Activated T-helper 17 cell treated with anti-CD3 and anti-CD28 coated beads, Interleukin-2, amount 50 U/mL, for 72 hours (primary cell): ENCODE measurements around the gene ARG1. TPM values are rescaled to one million over a fixed set of nuclear protein-coding genes. Genes with fewer than 3 reads are reported as not detected.

ENCODE experiments used
- ATAC-seq: fragments of 150-1000 bp; cut with Tn5 transposase; replicated peaks from 2 replicates; pipeline ENCODE4 v1.10.0; 2021; ENCODE audit warnings: mild to moderate bottlenecking, moderate library complexity
- H3K27ac Mint-ChIP-seq: one replicate; pipeline ENCODE4 v1.8.0; 2022; ENCODE audit warnings: mixed read lengths
- H3K27me3 Mint-ChIP-seq: one replicate; pipeline ENCODE4 v1.8.0; 2022; ENCODE audit warnings: mixed read lengths
- H3K36me3 Mint-ChIP-seq: one replicate; pipeline ENCODE4 v1.8.0; 2022; ENCODE audit warnings: low read depth, mild to moderate bottlenecking, mixed read lengths
- H3K4me1 Mint-ChIP-seq: one replicate; pipeline ENCODE4 v1.8.0; 2022; ENCODE audit warnings: mixed read lengths
- H3K4me3 Mint-ChIP-seq: one replicate; pipeline ENCODE4 v1.8.0; 2022; ENCODE audit warnings: mild to moderate bottlenecking, mixed read lengths
- H3K9me3 Mint-ChIP-seq: one replicate; pipeline ENCODE4 v1.8.0; 2022; ENCODE audit warnings: mixed read lengths
- total RNA-seq, 2 donors: library from RNA; stranded (reverse); gene quantifications; one replicate each; pipeline ENCODE4 v1.2.3, GENCODE V29; 2022

The ARG1 gene
- total RNA-seq, 2 donors from 2014 or later = not detected

- no peaks in the 10 kb centered on the region for H3K9me3 Mint-ChIP-seq
- no peak overlapping the region for H3K4me3 Mint-ChIP-seq
- H3K4me1 Mint-ChIP-seq = no peaks in the 10 kb centered on the region
- H3K36me3 Mint-ChIP-seq = no peaks in the 10 kb centered on the region
- no peak overlapping the region for H3K27ac Mint-ChIP-seq
- ATAC-seq = no peak
- H3K27me3 Mint-ChIP-seq = no peaks in the 10 kb centered on the region
Observed at GRCh38 chr6:131561925-131562707, 10.9 kb upstream of the ARG1 start.

GRCh38 chr6:131565056-131565455 lies 8.0 kb upstream of the ARG1 start:
- no peaks in the 10 kb centered on the region for H3K27me3 Mint-ChIP-seq
- ATAC-seq = no peak
- no peak overlapping the region for H3K27ac Mint-ChIP-seq
- no peaks in the 10 kb centered on the region for H3K36me3 Mint-ChIP-seq
- no peak overlapping the region for H3K4me3 Mint-ChIP-seq
- H3K4me1 Mint-ChIP-seq = no peaks in the 10 kb centered on the region
- no peaks in the 10 kb centered on the region for H3K9me3 Mint-ChIP-seq

GRCh38 chr6:131568726-131569125 lies 4.3 kb upstream of the ARG1 start:
- H3K4me1 Mint-ChIP-seq = no peaks in the 10 kb centered on the region
- peaks cover 11% of the 10 kb centered on the region for H3K36me3 Mint-ChIP-seq
- H3K9me3 Mint-ChIP-seq = no peaks in the 10 kb centered on the region
- H3K27ac Mint-ChIP-seq = no peak overlapping the region
- no peak overlapping the region for H3K4me3 Mint-ChIP-seq
- no peaks in the 10 kb centered on the region for H3K27me3 Mint-ChIP-seq
- no peak for ATAC-seq

GRCh38 chr6:131574133-131574532 lies 1.1 kb downstream of the ARG1 start:
- ATAC-seq = no peak
- Mint-ChIP-seq H3K4me3 (no peak overlapping the region), H3K27ac (no peak overlapping the region), H3K9me3 (no peaks in the 10 kb centered on the region), H3K4me1 (no peaks in the 10 kb centered on the region), H3K27me3 (no peaks in the 10 kb centered on the region), H3K36me3 (peaks cover 43% of the 10 kb centered on the region)

GRCh38 chr6:131574686-131575085 lies 1.7 kb downstream of the ARG1 start:
- Mint-ChIP-seq H3K27me3 (no peaks in the 10 kb centered on the region), H3K27ac (no peak overlapping the region), H3K4me1 (no peaks in the 10 kb centered on the region)

GRCh38 chr6:131575834-131576478 lies 2.9 kb downstream of the ARG1 start:
- Mint-ChIP-seq H3K27me3 (no peaks in the 10 kb centered on the region), H3K27ac (no peak overlapping the region), H3K9me3 (no peaks in the 10 kb centered on the region), H3K4me3 (no peak overlapping the region), H3K36me3 (peaks cover 61% of the 10 kb centered on the region), H3K4me1 (no peaks in the 10 kb centered on the region)
- ATAC-seq = no peak

More at GRCh38 chr6:131574686-131575085, 1.7 kb downstream of the ARG1 start:
- no peak for ATAC-seq
- Mint-ChIP-seq H3K9me3 (no peaks in the 10 kb centered on the region), H3K4me3 (no peak overlapping the region), H3K36me3 (peaks cover 48% of the 10 kb centered on the region)

- H3K9me3 Mint-ChIP-seq = no peaks in the 10 kb centered on the region
- H3K36me3 Mint-ChIP-seq = peaks cover 95% of the 10 kb centered on the region
- ATAC-seq = no peak
- no peaks in the 10 kb centered on the region for H3K4me1 Mint-ChIP-seq
- no peak overlapping the region for H3K27ac Mint-ChIP-seq
- no peaks in the 10 kb centered on the region for H3K27me3 Mint-ChIP-seq
- no peak overlapping the region for H3K4me3 Mint-ChIP-seq
Observed at GRCh38 chr6:131581523-131581922, 8.5 kb downstream of the ARG1 start.

- no peaks in the 10 kb centered on the region for H3K9me3 Mint-ChIP-seq
- no peak overlapping the region for H3K4me3 Mint-ChIP-seq
- H3K27ac Mint-ChIP-seq = no peak overlapping the region
- H3K27me3 Mint-ChIP-seq = no peaks in the 10 kb centered on the region
- peaks cover 94% of the 10 kb centered on the region for H3K36me3 Mint-ChIP-seq
- H3K4me1 Mint-ChIP-seq = peaks cover 5% of the 10 kb centered on the region
- ATAC-seq = no peak
Observed at GRCh38 chr6:131586543-131586942, 13.5 kb downstream of the ARG1 start.

GRCh38 chr6:131587909-131588308 lies 14.9 kb downstream of the ARG1 start:
- Mint-ChIP-seq H3K27me3 (no peaks in the 10 kb centered on the region), H3K36me3 (peaks cover 94% of the 10 kb centered on the region), H3K9me3 (no peaks in the 10 kb centered on the region), H3K4me3 (no peak overlapping the region), H3K4me1 (peaks cover 5% of the 10 kb centered on the region), H3K27ac (no peak overlapping the region)
- ATAC-seq = no peak

GRCh38 chr6:131588643-131589042 lies 15.6 kb downstream of the ARG1 start:
- Mint-ChIP-seq H3K27me3 (no peaks in the 10 kb centered on the region), H3K27ac (no peak overlapping the region), H3K9me3 (no peaks in the 10 kb centered on the region), H3K36me3 (peaks cover 90% of the 10 kb centered on the region), H3K4me1 (peaks cover 5% of the 10 kb centered on the region), H3K4me3 (no peak overlapping the region)
- ATAC-seq = no peak

GRCh38 chr6:131592935-131593334 lies 19.9 kb downstream of the ARG1 start:
- Mint-ChIP-seq H3K36me3 (peaks cover 92% of the 10 kb centered on the region), H3K4me1 (peaks cover 5% of the 10 kb centered on the region), H3K27me3 (no peaks in the 10 kb centered on the region), H3K4me3 (no peak overlapping the region), H3K27ac (no peak overlapping the region), H3K9me3 (no peaks in the 10 kb centered on the region)
- ATAC-seq = no peak

GRCh38 chr6:131594074-131594473 lies 21.0 kb downstream of the ARG1 start:
- Mint-ChIP-seq H3K27me3 (no peaks in the 10 kb centered on the region), H3K4me3 (no peak overlapping the region), H3K36me3 (peaks cover 92% of the 10 kb centered on the region), H3K4me1 (peaks cover 5% of the 10 kb centered on the region), H3K27ac (no peak overlapping the region), H3K9me3 (no peaks in the 10 kb centered on the region)
- no peak for ATAC-seq

- Mint-ChIP-seq H3K36me3 (peaks cover 95% of the 10 kb centered on the region), H3K27me3 (no peaks in the 10 kb centered on the region), H3K4me1 (no peaks in the 10 kb centered on the region), H3K4me3 (no peak overlapping the region), H3K9me3 (no peaks in the 10 kb centered on the region), H3K27ac (no peak overlapping the region)
- ATAC-seq = no peak
Observed at GRCh38 chr6:131597446-131597845, 24.4 kb downstream of the ARG1 start.

- Mint-ChIP-seq H3K27me3 (no peaks in the 10 kb centered on the region), H3K4me3 (no peak overlapping the region), H3K36me3 (peaks cover 99% of the 10 kb centered on the region), H3K4me1 (no peaks in the 10 kb centered on the region), H3K9me3 (no peaks in the 10 kb centered on the region), H3K27ac (no peak overlapping the region)
- no peak for ATAC-seq
Observed at GRCh38 chr6:131600716-131601115, 27.7 kb downstream of the ARG1 start.

GRCh38 chr6:131602781-131603312 lies 29.8 kb downstream of the ARG1 start:
- Mint-ChIP-seq H3K36me3 (peaks cover 98% of the 10 kb centered on the region), H3K4me1 (no peaks in the 10 kb centered on the region), H3K27ac (no peak overlapping the region), H3K4me3 (no peak overlapping the region), H3K9me3 (no peaks in the 10 kb centered on the region), H3K27me3 (no peaks in the 10 kb centered on the region)
- ATAC-seq = no peak
